HG03342 (cell line): ENCODE measurements around the gene ICA1.

Experiments used
- ATAC-seq: cut with Tn5 transposase; IDR thresholded peaks from one replicate; pipeline ENCODE4 v1.9.1; 2021; ENCODE audit warnings: mild to moderate bottlenecking, moderate library complexity; ENCODE audit not compliant: unreplicated experiment

ICA1 gene

DNA sequence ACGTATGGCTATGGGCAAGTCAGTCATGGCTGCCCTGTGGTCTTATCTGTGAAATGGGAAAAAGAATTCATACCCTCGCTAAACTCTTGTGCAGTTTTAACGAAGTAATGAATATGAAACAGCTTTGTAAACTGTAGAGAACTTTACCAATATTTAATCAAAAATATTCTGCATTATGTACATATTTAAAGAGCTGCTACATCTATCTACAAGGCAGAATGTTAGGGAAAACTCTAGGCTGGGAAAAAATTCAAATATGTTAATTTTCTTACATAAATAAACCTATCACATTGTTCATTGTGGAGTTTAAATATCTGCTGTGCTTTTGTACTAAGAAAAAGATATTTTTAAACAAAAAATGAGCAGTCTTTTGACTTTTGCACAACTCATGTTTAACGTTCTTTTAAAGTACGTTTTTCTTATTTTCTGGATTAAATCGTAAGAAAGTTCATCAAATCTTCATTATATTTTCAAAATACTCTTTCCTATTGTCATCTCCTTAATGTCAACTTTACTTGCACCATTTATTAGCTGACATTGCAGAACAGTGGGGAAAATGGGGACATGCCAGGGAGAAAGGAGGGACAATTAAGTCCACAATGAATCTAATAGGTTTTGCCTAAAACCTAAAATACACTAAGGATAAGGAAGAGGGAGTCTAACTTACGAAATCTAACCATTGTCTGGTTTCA is 57.5 kb downstream of the ICA1 start:
- ATAC-seq = no peak

DNA sequence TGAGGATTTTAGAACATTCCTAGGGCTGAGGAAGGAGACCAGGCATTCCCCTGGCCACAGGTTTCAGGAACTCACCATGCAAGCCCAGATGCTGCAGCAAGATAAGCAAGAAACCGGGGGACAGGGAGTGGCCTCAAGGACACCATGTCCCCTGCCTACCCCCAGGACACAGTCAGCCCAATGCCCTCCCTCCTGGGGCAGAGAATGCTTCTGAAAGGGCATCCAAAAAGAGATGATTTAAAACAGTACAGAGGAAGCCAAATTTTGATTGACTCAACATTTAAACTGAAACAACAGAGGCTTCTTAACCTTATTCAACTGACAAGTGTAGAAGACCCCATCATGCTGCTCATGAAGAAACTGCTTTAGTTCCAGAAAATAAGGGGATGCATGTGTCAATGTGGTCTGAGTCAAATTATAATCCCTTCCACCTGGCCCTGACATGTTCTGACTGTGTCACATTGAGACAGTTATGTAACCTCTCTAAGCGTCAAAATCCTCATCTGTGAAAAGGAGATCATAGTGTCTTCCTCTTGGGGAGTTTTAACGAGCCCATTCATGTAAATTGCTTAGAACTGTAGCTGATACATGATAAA is 60.0 kb downstream of the ICA1 start:
- ATAC-seq = no peak

GRCh38 chr7:8200717-8201116 is 61.2 kb downstream of the ICA1 start:
- ATAC-seq = no peak

DNA sequence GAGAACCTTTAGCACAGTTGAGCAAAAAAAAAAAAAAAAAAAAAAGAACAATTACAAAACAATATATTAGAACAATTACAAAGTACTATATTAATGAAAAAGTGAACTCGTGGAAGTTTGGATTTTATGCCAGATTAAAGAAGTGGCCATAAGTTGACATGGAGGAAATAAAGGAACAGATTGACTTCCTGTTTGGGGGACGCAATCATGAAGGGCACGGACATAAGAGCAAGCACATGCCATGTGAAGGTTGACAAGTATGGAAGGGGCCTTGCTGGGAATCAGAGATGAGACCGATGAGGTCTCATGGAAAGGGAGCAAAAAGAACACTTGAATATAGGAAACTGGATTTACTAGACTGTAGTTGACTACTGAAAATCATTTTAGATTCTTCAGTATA is 61.7 kb downstream of the ICA1 start:
- ATAC-seq = no peak

- no peak for ATAC-seq
Measured at GRCh38 chr7:8197994-8198698, 63.8 kb downstream of the ICA1 start.

- ATAC-seq = no peak
Measured at GRCh38 chr7:8192897-8193296, 69.1 kb downstream of the ICA1 start.

DNA sequence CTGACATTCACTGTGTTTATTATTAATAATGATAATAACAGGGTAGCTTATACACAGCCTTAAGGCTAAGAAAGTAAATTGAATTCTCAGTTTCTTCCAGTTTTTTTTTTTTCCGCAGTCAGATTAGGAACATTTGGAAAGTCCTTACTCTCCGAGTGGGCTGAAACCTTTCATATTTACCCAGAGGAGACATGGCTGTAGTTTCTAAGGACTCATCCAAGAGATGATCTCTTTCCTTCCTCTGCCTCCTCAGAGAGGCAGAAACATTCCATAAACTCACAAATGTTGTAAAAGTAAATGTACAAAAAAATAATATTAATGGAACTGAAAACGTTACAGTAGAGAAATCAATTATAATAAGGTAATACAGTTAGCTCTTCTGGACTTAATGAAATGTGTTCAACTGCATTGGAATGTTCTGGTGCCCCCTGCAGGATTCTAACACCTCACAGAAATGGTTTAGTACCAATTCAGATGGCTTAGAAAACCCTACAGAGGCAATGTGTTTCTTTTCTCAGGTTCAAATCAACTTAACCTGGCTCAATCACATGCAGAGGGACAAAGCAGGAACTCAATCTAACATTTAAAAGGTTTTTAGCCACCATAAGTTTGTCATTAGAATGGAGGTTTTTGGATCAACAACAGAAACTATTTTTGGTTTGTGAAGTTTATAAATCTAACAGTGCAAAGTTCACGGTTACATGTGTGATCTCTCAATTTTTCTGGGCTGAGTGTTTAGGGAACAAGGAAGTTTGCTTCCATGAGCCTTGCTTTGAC is 71.7 kb downstream of the ICA1 start:
- ATAC-seq = peak; percentile 84

GRCh38 chr7:8189625-8190024 is 72.3 kb downstream of the ICA1 start:
- ATAC-seq = no peak

DNA sequence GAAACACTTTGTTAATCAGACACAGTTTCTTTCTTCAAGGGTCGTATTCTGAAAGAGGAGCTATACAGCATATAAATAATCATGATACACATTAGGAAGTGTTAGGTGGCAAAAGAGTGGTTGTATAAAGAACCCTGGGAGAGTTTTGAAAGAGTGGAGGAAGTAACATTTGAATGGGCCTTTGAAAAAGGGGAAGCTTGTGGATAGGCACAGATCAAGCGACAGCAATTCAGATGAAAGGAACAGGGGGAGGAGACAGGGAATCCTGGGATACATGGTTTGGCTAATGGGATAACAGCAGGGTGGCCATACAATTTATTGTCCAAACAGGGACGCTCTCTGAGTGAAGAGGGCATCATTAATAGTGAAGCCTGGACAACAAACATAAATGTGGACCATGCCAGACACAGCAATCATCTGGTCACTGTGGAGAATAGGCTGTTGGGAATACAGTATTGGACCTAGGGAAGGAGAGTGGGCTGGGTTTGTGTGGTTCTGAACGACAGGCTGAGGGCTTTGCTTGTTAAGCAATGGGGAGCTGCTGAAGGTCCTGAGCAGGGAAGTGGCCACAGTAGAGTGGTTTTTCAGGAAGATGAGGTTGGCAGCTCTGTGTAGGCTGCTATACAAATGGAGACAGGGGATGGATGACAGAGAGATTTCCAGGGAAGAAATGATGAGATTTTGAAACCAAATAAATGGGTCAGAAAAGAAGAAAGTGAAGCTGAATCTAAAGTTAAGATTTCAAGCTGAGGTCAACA is 75.9 kb downstream of the ICA1 start:
- no peak for ATAC-seq

GRCh38 chr7:8184221-8184620 is 77.7 kb downstream of the ICA1 start:
- no peak for ATAC-seq

DNA sequence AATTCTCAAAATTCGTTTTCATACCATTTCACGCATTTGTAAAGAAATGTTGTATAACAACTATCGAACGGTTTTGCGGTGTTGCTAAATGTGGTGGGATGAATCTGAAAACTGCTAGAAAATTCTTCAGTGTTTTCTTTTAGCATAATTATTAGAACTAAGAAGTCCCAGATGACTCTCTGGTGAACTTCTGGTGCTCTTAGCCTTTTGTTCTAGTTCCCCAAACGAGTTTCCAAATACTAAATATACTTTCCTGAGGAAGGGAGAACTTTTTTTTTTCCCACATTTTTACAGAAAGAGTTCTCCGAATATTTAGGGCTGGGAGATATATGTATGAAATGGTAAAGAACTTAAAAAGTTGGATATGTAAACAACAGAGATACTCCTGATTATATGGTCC is 82.5 kb downstream of the ICA1 start:
- ATAC-seq = no peak

DNA sequence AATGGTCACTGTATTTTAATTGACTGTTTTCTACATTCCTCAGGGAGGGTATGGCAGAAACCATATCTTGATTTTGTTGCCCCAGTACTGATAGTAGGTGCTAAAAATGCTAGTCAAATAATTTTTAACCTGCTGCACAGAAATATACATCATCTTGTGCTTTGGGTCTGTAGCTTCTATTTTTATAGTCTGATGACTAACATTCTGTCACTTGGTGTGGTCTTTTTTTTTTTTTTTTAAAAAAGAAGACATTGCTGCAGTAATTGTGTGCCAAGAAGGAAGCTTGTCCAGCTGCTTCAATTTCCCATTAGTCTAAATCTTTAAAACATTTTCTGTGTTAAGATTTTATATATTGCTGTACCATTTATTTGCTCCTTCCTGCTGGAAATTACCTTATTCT is 83.6 kb downstream of the ICA1 start:
- no peak for ATAC-seq

DNA sequence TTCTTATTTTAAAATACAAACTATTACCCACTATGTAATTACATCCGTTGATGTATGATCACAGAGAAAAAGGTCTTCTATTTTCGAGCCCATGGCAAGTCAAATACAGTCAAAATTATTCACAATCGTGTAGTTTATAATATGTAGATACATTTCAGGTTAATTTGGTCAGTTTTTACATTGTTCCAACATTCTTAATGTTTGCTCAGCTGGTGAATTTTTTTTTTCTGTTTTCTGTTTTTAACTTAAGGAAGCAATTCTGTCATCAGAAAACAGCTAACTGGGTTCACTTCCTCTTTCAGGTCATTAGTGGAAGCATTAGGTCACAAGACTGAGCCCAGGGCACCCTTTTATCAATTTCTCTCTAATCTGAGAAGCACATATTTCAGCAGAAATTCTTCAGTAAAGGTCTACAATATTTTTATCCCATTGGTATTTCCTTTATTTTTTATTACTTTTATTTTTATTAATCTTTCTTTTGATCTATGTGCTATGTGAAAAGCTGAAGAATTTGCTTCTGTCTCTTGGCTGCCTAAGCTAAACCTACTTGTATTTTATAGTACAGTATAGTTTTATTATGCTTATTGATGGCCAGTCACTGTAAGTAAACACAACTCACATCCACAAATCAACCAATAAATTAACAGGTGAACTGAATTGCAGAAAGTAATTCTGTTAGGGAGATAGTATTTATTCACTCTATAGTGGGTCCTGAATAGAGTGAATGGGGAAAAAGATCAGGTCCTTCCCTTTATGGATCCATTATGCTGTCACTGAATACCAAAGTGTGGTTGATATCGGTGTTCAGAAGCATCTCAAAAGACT is 84.6 kb downstream of the ICA1 start:
- ATAC-seq = peak; percentile 57

DNA sequence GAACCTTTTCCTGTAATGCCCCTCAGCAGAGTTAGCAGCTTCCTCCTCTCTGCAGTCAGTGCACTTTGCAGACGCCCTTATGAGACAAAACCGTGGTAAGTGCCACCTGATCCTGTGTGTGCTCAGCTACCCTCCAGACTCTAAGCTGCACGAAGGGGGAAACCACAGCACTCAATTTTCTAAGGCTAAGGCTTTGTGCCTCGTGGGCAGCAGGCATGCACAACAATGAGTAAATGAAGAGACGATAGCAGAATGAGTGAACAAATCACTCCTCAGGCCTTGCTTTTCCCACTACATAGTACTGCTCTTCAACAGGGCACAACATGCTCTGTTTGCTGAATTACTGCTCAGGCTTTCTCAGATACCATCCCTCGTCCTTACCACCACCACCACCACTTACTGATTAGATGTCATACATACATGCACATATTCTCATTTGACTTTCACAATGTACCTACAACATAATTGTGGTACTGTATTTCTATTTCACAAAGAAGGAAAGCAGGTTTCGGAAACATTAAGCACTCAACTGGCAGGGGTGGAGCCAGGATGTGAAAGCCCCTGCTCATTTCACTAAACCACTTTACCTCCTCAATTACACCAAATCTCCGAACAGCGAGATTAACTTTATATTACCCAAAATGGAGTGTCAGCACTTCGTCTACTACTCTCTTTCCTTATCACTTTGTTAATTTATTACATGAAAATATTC is 85.4 kb downstream of the ICA1 start:
- peak; percentile 74 for ATAC-seq

DNA sequence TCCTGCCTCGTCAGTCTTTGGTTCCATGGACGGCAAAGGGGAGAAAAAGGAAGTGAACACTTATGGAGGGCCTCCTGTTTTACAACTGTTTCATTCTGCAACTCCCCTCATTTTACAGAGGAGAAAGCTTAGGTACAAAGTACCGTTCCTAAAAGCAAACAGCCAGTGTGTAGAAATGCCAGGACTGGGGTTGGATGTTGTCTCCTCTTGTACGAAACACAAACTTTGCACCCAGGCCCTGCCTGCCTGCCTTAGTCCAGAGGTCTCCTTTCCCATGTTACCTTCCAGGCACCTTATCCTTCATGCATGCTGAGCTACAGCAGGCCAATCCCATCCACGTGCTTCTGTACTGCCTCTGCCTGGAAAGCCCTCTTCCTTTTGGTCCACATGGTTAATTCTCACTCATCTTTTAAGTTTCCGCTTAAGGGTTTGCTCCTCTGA is 86.0 kb downstream of the ICA1 start:
- ATAC-seq = no peak

DNA sequence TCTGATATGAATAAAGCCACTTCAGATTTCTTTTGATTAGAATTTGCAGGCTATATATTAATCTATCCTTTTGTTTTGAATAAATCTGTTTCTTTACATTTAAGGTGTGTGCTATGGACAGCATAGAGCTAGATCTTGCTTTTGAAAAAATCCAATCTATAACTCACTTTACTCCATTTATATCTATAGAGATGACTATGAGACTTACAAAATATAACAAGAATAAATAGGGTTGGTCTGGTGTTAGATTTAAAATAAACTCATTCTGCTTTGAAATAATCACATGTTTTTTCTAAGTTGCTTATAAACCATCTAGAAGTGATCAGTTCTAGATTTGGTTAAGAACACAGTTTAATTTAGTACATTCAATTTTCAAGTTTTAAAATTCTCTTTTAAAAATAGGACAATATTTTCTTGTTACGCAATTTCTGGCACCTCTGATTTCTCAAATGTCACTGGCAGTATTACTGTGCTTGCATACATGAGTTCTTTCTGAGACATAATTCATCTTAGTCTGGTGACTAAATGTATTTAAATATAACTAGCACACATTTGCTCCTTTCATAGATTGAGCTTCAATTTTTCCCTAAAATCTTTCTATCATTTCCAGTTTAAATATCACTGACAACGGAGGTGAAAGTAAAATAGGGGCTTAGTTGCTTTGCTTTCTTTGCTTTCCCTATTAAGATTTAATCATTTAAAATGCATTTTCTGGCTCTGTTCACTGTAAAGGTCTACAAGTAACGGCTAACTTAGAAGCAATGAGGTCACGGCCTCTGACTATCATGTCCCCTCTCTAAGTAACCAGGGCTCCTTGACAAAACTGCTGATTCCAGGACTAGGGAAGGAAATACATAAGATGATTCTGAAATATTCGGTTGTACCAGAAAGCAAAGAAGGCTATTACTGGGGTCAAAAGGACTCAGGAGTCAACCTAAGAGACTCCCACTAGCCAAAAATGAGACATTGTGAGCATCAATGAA is 89.3 kb downstream of the ICA1 start:
- no peak for ATAC-seq

- ATAC-seq = no peak
Measured at GRCh38 chr7:8169171-8169570, 92.8 kb downstream of the ICA1 start.

DNA sequence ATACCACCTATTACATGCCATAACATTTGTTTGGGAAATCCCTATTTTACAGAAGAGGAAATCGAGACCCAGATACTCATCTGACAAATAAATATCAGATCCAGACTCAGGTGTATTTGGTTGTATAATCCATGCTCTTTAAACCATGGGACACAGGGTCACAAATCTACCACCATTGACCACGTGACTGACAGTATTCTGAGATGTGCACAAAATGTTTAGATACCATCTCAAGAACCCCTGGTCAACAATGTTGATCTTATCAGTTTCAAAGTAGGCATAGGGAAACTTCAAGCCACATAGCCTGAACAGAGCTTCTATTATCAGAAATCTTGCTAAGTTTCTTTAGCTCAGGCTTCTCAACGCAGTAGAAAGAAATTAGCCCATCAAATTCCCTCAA is 93.6 kb downstream of the ICA1 start:
- no peak for ATAC-seq
